Measurements from ENCODE around the gene SLC2A9.

The SLC2A9 gene

DNA sequence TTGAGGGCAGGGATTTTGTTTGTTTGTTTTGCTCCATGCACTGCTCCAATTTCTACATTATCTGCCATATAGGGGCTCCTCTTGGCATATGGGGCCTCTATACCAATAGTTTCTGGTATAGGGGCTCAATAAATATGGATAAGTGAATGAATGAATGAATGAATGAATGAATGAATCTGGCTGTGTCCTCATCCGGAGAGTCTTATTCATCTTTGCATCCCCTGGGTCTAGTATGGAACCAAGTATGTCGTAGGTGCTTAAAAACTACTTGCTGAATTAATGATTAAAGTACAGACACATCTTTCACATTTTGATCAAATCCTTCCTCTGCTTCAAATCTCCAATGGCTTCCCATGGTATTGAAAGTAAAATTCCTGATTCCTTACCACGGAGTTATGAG, 159.7 kb downstream of the SLC2A9 start:
- ATAC-seq, result no peak
- no peak for TF ChIP-seq GLIS3 (CRISPR knock-in tag; IDR thresholded peaks at IDR 0.05)
- TF ChIP-seq ZNF8 (CRISPR knock-in tag; IDR thresholded peaks at IDR 0.05), result no peak
- TF ChIP-seq TOX (CRISPR knock-in tag; IDR thresholded peaks at IDR 0.05; ENCODE audit: borderline replicate concordance), result no peak
- TF ChIP-seq ISL1 (CRISPR knock-in tag; IDR thresholded peaks at IDR 0.05), result no peak
- no peak for TF ChIP-seq POU6F1 (CRISPR knock-in tag; IDR thresholded peaks at IDR 0.05; ENCODE audit: borderline replicate concordance, low read depth)
- no peak for TF ChIP-seq TSHZ2 (CRISPR knock-in tag; IDR thresholded peaks at IDR 0.05)
- TF ChIP-seq RARB (CRISPR knock-in tag; IDR thresholded peaks at IDR 0.05), result no peak
- no peak for TF ChIP-seq OSR1 (CRISPR knock-in tag; IDR thresholded peaks at IDR 0.05)
- TF ChIP-seq, protein P1, sequence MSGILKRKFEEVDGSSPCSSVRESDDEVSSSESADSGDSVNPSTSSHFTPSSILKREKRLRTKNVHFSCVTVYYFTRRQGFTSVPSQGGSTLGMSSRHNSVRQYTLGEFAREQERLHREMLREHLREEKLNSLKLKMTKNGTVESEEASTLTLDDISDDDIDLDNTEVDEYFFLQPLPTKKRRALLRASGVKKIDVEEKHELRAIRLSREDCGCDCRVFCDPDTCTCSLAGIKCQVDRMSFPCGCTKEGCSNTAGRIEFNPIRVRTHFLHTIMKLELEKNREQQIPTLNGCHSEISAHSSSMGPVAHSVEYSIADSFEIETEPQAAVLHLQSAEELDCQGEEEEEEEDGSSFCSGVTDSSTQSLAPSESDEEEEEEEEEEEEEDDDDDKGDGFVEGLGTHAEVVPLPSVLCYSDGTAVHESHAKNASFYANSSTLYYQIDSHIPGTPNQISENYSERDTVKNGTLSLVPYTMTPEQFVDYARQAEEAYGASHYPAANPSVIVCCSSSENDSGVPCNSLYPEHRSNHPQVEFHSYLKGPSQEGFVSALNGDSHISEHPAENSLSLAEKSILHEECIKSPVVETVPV (CRISPR knock-in tag; IDR thresholded peaks at IDR 0.05), result no peak
- no peak for TF ChIP-seq ZFP3 (CRISPR knock-in tag; IDR thresholded peaks at IDR 0.05)
- no peak for TF ChIP-seq SNAI2 (CRISPR knock-in tag; IDR thresholded peaks at IDR 0.05)
- no peak for TF ChIP-seq ZNF565 (CRISPR knock-in tag; conservative IDR thresholded peaks at IDR 0.05; ENCODE audit: low read depth)

DNA sequence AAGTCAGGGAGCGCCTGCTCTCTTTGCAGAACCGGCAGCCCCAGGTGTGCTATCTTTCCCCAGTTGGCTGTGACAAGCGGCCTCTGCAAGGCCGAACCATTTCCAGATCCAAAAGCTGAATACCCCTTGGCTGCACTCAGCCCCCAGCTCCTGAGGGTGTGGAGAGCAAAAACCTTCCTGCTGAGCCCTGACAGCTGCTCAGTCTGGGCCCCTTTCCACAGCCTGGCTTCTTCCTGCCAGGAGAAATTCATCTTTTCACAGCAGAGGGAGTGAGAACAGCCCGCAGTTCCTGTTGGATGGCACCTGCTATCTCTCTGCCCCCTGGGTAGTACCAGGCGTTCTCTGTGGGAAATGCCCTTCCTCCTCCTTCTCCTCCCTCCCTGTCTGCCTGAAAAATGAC, 161.5 kb downstream of the SLC2A9 start:
- no peak for TF ChIP-seq ZFP30 (CRISPR knock-in tag; IDR thresholded peaks at IDR 0.05)
- TF ChIP-seq TSHZ2 (CRISPR knock-in tag; IDR thresholded peaks at IDR 0.05), result no peak
- TF ChIP-seq ZNF565 (CRISPR knock-in tag; conservative IDR thresholded peaks at IDR 0.05; ENCODE audit: low read depth), result no peak
- no peak for TF ChIP-seq GLIS3 (CRISPR knock-in tag; IDR thresholded peaks at IDR 0.05)
- TF ChIP-seq CSDC2 (CRISPR knock-in tag; IDR thresholded peaks at IDR 0.05), result no peak
- ATAC-seq, result no peak

DNA sequence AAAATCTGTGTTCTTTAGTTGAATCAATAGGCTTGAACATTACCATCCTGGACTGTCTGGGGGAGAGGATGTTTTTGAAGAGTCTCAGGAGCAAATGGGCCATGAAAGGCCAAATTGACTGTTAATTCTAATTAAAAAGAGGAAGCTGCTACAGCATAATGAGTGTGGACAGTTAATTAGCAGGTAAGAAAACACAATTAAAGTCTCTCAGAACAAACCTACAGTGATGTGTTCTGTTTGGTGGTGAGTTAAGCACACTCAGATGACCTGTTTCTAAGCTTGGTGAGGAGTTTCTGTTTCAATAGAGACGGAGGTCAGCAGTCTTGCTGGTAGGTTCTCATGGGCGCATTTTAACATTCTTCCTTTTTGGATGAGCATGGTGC, 171.8 kb downstream of the SLC2A9 start:
- TF ChIP-seq ZNF8 (CRISPR knock-in tag; IDR thresholded peaks at IDR 0.05), result no peak
- TF ChIP-seq PPARA (CRISPR knock-in tag; IDR thresholded peaks at IDR 0.05; ENCODE audit: borderline replicate concordance), result no peak
- TF ChIP-seq ZC3H10 (CRISPR knock-in tag; IDR thresholded peaks at IDR 0.05), result no peak
- TF ChIP-seq ZFP3 (CRISPR knock-in tag; IDR thresholded peaks at IDR 0.05), result no peak
- TF ChIP-seq TSHZ2 (CRISPR knock-in tag; IDR thresholded peaks at IDR 0.05), result no peak
- TF ChIP-seq ISL1 (CRISPR knock-in tag; IDR thresholded peaks at IDR 0.05), result no peak
- TF ChIP-seq POU6F1 (CRISPR knock-in tag; IDR thresholded peaks at IDR 0.05; ENCODE audit: borderline replicate concordance, low read depth), result no peak
- TF ChIP-seq ZNF70 (CRISPR knock-in tag; IDR thresholded peaks at IDR 0.05), result no peak
- TF ChIP-seq ZNF565 (CRISPR knock-in tag; conservative IDR thresholded peaks at IDR 0.05; ENCODE audit: low read depth), result no peak
- no peak for ATAC-seq
